Smooth muscle cell of the brain vasculature (primary cell): ENCODE measurements around the gene AKNA.

Source experiments
- DNase-seq: peaks from one replicate; pipeline ENCODE4 v3.0.0-alpha.2; 2012; ENCODE audit warnings: low read depth, low spot score

The AKNA gene

GRCh38 chr9:114414346-114414745 lies 26.6 kb upstream of the AKNA start:
- DNase-seq: no peak

- peak; percentile 77 for DNase-seq
Measured at GRCh38 chr9:114413861-114414301, 26.1 kb upstream of the AKNA start.

GRCh38 chr9:114412048-114412683 lies 24.4 kb upstream of the AKNA start:
- DNase-seq: no peak

DNA sequence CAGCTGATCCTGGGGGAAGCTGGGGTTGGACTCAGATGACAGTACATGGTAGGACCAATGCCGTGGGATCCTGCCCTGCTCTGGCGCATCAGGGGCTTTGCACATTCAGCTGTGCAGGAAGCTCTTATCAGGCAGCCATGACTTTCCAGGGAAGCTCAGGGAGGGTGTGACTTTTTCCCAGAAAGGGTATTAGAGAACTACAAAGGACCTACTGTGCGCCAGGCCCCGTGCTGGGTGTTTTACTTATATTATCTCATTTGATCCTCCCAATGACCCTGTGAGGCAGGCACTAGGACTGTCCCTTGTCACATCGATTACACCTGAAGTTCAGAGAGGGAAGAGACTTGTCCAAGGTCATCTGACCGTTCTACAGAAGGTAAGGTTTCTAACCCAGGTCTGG lies 23.7 kb upstream of the AKNA start:
- DNase-seq: no peak

DNA sequence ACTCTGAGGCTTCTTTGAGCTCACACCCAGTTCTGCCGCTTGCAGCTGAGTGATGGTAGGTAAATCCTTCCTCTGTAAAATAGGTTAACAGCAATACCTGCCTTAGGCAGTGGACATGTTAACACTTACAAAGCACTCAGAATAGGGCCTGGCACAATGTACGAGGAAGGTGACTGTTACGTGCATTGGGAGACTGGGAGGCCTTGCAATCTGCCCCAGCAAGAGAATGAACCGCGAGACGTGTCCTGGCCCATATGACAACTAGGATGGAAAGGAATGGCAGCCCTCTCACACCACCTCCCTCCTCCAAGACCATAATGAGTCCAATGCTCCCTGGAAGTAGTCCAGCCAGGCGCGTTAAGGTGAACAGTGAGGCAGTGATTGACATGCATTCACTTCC lies 23.1 kb upstream of the AKNA start:
- no peak for DNase-seq

- DNase-seq: no peak
Measured at GRCh38 chr9:114409842-114410241, 22.1 kb upstream of the AKNA start.

- DNase-seq: no peak
Measured at GRCh38 chr9:114409103-114409780, 21.5 kb upstream of the AKNA start.

GRCh38 chr9:114408645-114409044 lies 20.9 kb upstream of the AKNA start:
- no peak for DNase-seq

GRCh38 chr9:114407889-114408288 lies 20.1 kb upstream of the AKNA start:
- no peak for DNase-seq

DNA sequence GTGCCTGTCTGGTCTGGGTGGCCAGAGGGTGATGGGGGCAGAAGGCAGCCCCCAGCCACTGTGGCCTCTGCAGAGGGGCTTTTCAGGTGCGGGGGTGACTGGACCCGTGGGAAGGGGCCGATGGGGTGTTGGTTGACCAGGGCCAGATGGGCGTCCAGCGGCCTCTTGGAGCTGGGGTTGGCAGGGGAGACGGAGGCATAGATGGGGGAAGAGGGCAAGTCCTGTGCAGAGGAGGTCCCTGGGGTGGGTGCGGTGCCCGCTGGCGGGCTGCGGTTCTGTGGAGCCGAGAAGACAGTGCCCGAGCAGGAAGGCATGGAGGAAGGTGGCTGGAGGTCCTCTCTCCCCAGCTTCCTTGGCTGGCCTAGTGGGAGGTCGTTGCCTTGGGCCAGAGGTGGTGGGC lies 18.7 kb upstream of the AKNA start:
- no peak for DNase-seq

DNA sequence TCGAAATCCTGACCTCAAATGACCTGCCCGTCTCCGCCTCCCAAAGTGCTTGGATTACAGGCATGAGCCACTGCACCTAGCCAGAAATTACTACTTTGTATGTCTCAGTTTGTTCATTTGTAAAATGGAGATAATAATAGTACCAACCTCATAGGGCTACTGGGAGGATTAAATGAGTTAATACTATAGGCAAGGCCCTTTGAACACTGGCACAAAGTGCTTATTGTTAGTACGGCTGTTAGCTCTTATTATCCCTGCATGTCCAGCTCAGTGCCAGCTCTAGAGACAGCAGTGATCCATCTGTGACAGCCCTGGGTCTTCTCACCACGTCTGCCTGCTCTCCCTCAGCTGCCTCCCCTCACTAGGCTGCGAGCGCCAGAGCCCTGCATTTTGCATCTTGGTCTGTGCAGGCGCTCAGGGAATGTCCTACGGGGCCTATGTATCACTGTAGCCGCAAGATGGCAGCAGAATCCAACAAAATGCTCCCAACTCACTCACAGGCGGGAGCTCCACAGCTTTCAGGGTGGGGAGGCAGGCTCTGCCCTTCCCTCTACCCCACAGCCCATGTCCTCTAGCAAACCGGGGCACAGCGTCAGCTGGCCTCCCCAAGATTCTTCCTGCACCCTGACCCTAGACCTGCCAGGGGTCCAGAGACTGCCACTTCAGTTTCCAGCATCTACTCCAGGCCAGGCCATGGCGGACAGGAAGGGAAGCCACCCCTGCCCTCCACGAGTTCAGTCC lies 17.7 kb upstream of the AKNA start:
- peak; percentile 62 for DNase-seq

GRCh38 chr9:114404531-114404930 lies 16.7 kb upstream of the AKNA start:
- DNase-seq: no peak

GRCh38 chr9:114403153-114403756 lies 15.5 kb upstream of the AKNA start:
- DNase-seq: no peak

- no peak for DNase-seq
Measured at GRCh38 chr9:114401344-114401743, 13.6 kb upstream of the AKNA start.

DNA sequence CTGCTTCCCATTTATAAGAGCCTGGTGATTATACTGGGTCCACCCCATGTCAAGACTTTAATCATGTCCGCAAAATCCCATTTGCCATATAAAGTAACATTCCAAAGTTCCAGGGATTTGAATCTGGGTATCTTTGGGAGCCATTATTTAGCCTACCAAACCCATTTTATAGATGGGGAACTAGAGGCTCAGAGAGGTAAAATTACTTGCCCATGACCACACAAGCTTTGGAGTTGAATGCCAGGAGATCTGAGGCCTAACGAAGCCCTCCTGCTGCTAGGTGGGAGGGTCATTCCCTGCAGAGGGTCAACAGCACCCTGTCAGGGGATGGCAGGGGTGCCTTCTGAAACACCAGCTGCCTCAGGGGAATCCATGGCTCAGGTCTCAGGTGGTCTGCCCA lies 13.0 kb upstream of the AKNA start:
- no peak for DNase-seq

DNA sequence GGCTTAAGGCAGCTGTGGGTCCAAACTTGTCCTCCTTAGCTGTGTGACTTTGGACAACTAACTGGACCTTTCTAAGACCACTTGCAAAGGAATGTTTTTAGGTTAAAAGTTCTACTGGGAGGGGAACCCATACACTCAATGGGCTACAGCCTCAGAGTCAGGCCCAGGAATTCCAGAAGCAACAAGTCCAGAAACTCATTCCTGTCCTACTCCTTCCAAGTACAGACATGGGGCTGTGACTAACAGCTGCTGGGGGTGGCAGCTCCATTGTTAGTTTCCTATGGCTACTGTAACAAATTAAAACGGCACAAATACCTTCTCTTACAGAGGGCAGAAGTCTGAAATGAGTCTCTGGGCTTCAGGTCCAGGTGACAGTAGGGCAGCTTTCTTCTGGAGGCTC lies 12.4 kb upstream of the AKNA start:
- DNase-seq: no peak

DNA sequence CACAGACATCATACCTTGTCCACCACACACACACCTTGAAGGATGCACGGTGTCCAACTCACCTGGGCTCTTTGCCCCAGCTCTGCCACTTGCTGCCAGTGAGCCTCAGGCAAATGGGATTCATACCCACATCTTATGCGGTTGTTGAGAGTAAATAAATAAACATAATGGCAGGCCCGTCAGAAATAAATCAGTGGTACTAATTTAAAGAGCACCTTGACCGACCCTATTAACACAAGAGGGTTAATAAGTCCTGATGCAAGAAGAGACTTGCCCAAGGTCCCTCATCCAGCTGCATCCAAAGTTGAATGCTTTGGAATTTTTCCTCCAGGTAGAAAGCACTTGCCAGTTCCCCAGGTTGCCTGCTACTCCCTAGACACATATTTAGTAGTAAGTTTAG lies 11.6 kb upstream of the AKNA start:
- DNase-seq: no peak

DNA sequence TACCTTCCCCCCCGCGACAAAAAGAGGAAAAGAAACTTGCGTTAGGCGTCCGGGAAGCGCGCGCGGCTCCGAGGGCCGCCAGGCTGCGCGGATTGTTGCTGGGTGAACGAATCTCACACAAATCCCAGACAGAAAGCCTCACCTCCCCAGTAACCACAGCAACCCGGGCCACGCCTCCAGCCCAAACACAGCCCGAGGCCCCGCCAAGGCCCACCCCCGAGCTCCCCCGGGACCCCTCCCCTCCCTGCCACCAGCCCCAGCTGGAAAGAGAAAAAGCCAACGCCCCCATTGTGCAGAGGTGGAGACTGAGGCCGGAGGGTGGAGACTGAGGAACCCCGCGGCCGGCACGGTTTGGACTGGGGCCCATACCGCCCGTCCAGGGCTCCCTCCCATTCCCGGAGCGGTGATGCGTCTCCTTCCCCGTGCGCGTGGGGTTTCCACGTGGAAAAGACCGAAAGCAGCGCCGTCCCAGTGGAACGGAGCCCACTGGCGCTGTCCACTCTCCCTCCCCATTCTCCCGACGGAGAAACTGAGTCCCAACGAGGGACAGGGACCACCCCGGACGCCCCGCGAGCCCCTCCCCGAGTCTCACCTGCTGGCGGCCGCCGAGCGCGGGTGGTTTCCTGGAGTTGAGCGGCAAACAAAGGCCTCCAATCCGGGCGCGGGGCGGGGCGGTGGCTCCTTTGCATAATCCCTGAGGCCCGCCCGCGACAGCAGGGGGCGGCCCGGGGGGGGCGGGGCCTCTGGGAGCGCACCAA lies 10.2 kb upstream of the AKNA start:
- peak; percentile 77 for DNase-seq

DNA sequence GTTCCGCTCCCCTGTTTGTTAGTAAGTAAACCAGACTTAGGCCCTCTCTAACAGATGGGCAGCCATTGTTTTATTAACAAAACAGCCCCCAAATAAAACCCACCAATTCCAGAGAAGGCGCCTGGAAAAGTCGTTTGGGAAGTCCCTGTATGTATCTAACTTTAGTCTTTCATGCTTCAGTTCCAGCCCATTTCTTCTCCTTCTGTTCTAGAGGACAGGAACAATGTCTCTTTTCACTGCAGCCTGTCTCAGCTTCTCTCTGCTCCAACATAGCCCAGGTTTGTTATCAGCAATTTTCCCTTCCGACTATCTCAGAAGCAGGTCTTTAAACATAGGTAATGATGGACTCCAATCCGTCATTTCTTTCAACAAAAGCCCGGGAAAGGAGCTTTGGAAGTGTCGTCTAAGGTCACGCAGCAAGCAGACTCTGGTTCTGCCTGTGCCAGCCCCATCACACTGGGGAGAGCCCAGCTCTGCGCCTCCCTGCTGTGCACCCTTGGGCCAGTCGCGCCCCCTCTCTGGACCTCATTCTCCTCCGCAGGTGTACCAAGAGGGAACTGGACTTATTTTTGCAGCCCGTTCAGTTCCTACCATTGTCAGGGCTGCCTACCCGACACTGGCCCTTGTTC lies 9.6 kb upstream of the AKNA start:
- no peak for DNase-seq

- no peak for DNase-seq
Measured at GRCh38 chr9:114396558-114397218, 8.9 kb upstream of the AKNA start.

GRCh38 chr9:114395768-114396167 lies 8.0 kb upstream of the AKNA start:
- no peak for DNase-seq
